Ovary (tissue), 3 donors: ENCODE measurements around the gene KIF26B.

Source experiments
- CTCF ChIP-seq, 3 donors: fragments of 450-650 bp in 2 of 3; fragments of 200-600 bp in 1 of 3; IDR thresholded peaks; one replicate each; pipeline versions ENCODE4 v1.5.1 to v1.8.0; 2016 to 2022; ENCODE audit warnings: antibody characterized with exemption in 3 of 3, mild to moderate bottlenecking in 1 of 3
- POLR2A ChIP-seq: fragments of 450-650 bp; IDR thresholded peaks from one replicate; pipeline ENCODE4 v1.6.1; 2017; ENCODE audit warnings: antibody characterized with exemption, mild to moderate bottlenecking, moderate library complexity
- donor health status: DM: no; HTN: no; CAD: no.

GRCh38 chr1:245148069-245148468 lies 6.7 kb upstream of the KIF26B start:
- TF ChIP-seq CTCF (IDR thresholded peaks at IDR 0.05), result no peak
- TF ChIP-seq POLR2A, result no peak
